GM12873 (cell line): Measurements from ENCODE around the gene ITPK1.

ENCODE experiments used
- CTCF ChIP-seq: IDR thresholded peaks from 2 replicates; pipeline ENCODE4 v1.5.1; 2012; ENCODE audit warnings: low read depth, mild to moderate bottlenecking, moderate library complexity, low read length, control low read depth; ENCODE audit not compliant: insufficient read depth; ENCODE audit errors: missing control alignments

The ITPK1 gene

GRCh38 chr14:92897922-92898565 lies 217.7 kb downstream of the ITPK1 start:
- TF ChIP-seq CTCF: no peak

- TF ChIP-seq CTCF: no peak
These were observed 220.3 kb downstream of the ITPK1 start for GRCh38 chr14:92895352-92895878.

GRCh38 chr14:92892589-92892988 lies 223.1 kb downstream of the ITPK1 start:
- no peak for TF ChIP-seq CTCF

GRCh38 chr14:92890830-92891588 lies 224.7 kb downstream of the ITPK1 start:
- TF ChIP-seq CTCF: no peak

GRCh38 chr14:92888896-92889295 lies 226.8 kb downstream of the ITPK1 start:
- no peak for TF ChIP-seq CTCF

DNA sequence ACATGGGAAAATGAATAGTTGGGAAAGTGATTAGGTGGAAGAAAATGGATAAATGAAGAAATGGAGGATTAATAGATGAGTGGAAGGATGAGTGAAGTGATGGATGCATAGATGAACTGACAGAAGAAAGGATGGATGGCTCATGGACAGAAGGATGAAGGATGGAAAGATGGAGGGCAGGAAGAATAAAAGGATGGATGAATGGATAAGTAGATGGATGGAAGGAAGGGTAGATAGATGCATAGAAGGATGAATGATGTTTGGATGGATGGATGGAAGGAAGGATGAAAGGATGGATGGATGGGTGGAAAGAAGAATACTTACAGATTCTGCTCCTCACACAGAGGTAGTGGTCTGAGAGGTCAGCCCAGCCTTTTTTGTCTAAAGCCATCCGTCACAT lies 228.6 kb downstream of the ITPK1 start:
- no peak for TF ChIP-seq CTCF
